ENCODE results near the gene XCL1.

Gene XCL1

GRCh38 chr1:168603501-168604110, 27.2 kb downstream of the XCL1 start:
- in situ Hi-C loops (cut with MboI; ENCODE audit: low sequenced_read_pairs), result loop anchor here (25.0 kb wide), 1 partner anchor 934 kb away; no protein-coding TSS in a partner anchor

GRCh38 chr1:168605443-168605842, 29.0 kb downstream of the XCL1 start:
- in situ Hi-C loops (cut with MboI; ENCODE audit: low sequenced_read_pairs), result loop anchor here (25.0 kb wide), 1 partner anchor 932 kb away; no protein-coding TSS in a partner anchor

GRCh38 chr1:168606096-168606495, 29.7 kb downstream of the XCL1 start:
- in situ Hi-C loops (cut with MboI; ENCODE audit: low sequenced_read_pairs), result loop anchor here (25.0 kb wide), 1 partner anchor 931 kb away; no protein-coding TSS in a partner anchor

GRCh38 chr1:168607872-168608428, 31.5 kb downstream of the XCL1 start:
- in situ Hi-C loops (cut with MboI; ENCODE audit: low sequenced_read_pairs), result loop anchor here (25.0 kb wide), 1 partner anchor 929 kb away; no protein-coding TSS in a partner anchor

GRCh38 chr1:168608796-168609715, 32.7 kb downstream of the XCL1 start:
- in situ Hi-C loops (cut with MboI; ENCODE audit: low sequenced_read_pairs), result loop anchor here (25.0 kb wide), 1 partner anchor 928 kb away; no protein-coding TSS in a partner anchor

GRCh38 chr1:168609741-168610510, 33.5 kb downstream of the XCL1 start:
- in situ Hi-C loops (cut with MboI; ENCODE audit: low sequenced_read_pairs), result loop anchor here (10.0 to 25.0 kb wide), 2 partner anchors 735 to 927 kb away; no protein-coding TSS in a partner anchor

GRCh38 chr1:168613038-168613451, 36.6 kb downstream of the XCL1 start:
- in situ Hi-C loops (cut with MboI; ENCODE audit: low sequenced_read_pairs), result loop anchor here (10.0 to 25.0 kb wide), 2 partner anchors 732 to 924 kb away; no protein-coding TSS in a partner anchor

GRCh38 chr1:168613691-168614231, 37.4 kb downstream of the XCL1 start:
- in situ Hi-C loops (cut with MboI; ENCODE audit: low sequenced_read_pairs), result loop anchor here (10.0 to 25.0 kb wide), 2 partner anchors 731 to 924 kb away; no protein-coding TSS in a partner anchor

GRCh38 chr1:168614235-168614634, 37.8 kb downstream of the XCL1 start:
- in situ Hi-C loops (cut with MboI; ENCODE audit: low sequenced_read_pairs), result loop anchor here (10.0 to 25.0 kb wide), 2 partner anchors 731 to 923 kb away; no protein-coding TSS in a partner anchor

- in situ Hi-C loops (cut with MboI; ENCODE audit: low sequenced_read_pairs), result loop anchor here (10.0 to 25.0 kb wide), 2 partner anchors 729 to 921 kb away; no protein-coding TSS in a partner anchor
Observed at GRCh38 chr1:168615965-168616364, 39.6 kb downstream of the XCL1 start.

- in situ Hi-C loops (cut with MboI; ENCODE audit: low sequenced_read_pairs), result loop anchor here (10.0 to 25.0 kb wide), 2 partner anchors 727 to 919 kb away; no protein-coding TSS in a partner anchor
Observed at GRCh38 chr1:168617974-168618750, 41.8 kb downstream of the XCL1 start.

GRCh38 chr1:168618886-168619285, 42.5 kb downstream of the XCL1 start:
- in situ Hi-C loops (cut with MboI; ENCODE audit: low sequenced_read_pairs), result loop anchor here (10.0 to 25.0 kb wide), 2 partner anchors 726 to 918 kb away; no protein-coding TSS in a partner anchor

GRCh38 chr1:168621356-168621755, 45.0 kb downstream of the XCL1 start:
- in situ Hi-C loops (cut with MboI; ENCODE audit: low sequenced_read_pairs), result loop anchor here (25.0 kb wide), 1 partner anchor 916 kb away; no protein-coding TSS in a partner anchor

GRCh38 chr1:168623003-168623828, 46.8 kb downstream of the XCL1 start:
- in situ Hi-C loops (cut with MboI; ENCODE audit: low sequenced_read_pairs), result loop anchor here (25.0 kb wide), 1 partner anchor 914 kb away; no protein-coding TSS in a partner anchor

GRCh38 chr1:168623831-168624230, 47.4 kb downstream of the XCL1 start:
- in situ Hi-C loops (cut with MboI; ENCODE audit: low sequenced_read_pairs), result loop anchor here (25.0 kb wide), 1 partner anchor 913 kb away; no protein-coding TSS in a partner anchor

GRCh38 chr1:168626326-168626725, 49.9 kb downstream of the XCL1 start:
- in situ Hi-C loops (cut with MboI; ENCODE audit: low sequenced_read_pairs), result no loop called here

- in situ Hi-C loops (cut with MboI; ENCODE audit: low sequenced_read_pairs), result no loop called here
Observed at GRCh38 chr1:168627370-168627769, 51.0 kb downstream of the XCL1 start.

- in situ Hi-C loops (cut with MboI; ENCODE audit: low sequenced_read_pairs), result no loop called here
Observed at GRCh38 chr1:168628807-168629206, 52.4 kb downstream of the XCL1 start.
